OCI-LY1 (cell line): ENCODE results near the gene INSRR.

Experiments
- H2AFZ ChIP-seq: fragments of 200-600 bp; sonication (generic), shearing (Covaris generic); 2 replicates; pipeline ENCODE4 v1.6.0; 2014; ENCODE audit warnings: antibody characterized with exemption, mild to moderate bottlenecking, low read length
- H3F3A ChIP-seq: fragments of 200-600 bp; sonication (generic), shearing (Covaris generic); 2 replicates; pipeline ENCODE4 v1.6.0; 2014; ENCODE audit warnings: mild to moderate bottlenecking, antibody characterized with exemption, low read length, moderate library complexity; ENCODE audit not compliant: insufficient read depth
- H3K27ac ChIP-seq: fragments of 200-600 bp; sonication (generic); 2 replicates; pipeline ENCODE4 v1.5.1; 2014; ENCODE audit warnings: low read length, mixed run types, mild to moderate bottlenecking, low read depth; ENCODE audit not compliant: poor library complexity, severe bottlenecking
- H3K27me3 ChIP-seq: fragments of 200-600 bp; sonication (generic); 2 replicates; pipeline ENCODE4 v1.6.0; 2014; ENCODE audit warnings: antibody characterized with exemption, mild to moderate bottlenecking, low read length, moderate library complexity; ENCODE audit not compliant: insufficient read depth
- H3K36me3 ChIP-seq: fragments of 200-600 bp; sonication (generic); 2 replicates; pipeline ENCODE4 v1.6.1; 2014; ENCODE audit warnings: mild to moderate bottlenecking, antibody characterized with exemption, low read length, moderate library complexity, mixed read lengths; ENCODE audit not compliant: insufficient read depth
- H3K4me1 ChIP-seq: fragments of 200-600 bp; sonication (generic); 2 replicates; pipeline ENCODE4 v1.5.1; 2014; ENCODE audit warnings: mild to moderate bottlenecking, low read length, moderate library complexity; ENCODE audit not compliant: insufficient read depth, severe bottlenecking
- H3K4me2 ChIP-seq: fragments of 200-600 bp; sonication (generic), shearing (Covaris generic); 2 replicates; pipeline ENCODE4 v1.6.1; 2014; ENCODE audit warnings: low read length
- H3K4me3 ChIP-seq: fragments of 200-600 bp; sonication (generic); 2 replicates; pipeline ENCODE4 v1.5.1; 2014; ENCODE audit warnings: low read length, low read depth, mild to moderate bottlenecking, mixed read lengths; ENCODE audit not compliant: poor library complexity, severe bottlenecking
- H3K79me2 ChIP-seq: fragments of 200-600 bp; shearing (Covaris generic); 2 replicates; pipeline ENCODE4 v1.6.1; 2016; ENCODE audit warnings: mixed run types, low read length, mixed read lengths; ENCODE audit not compliant: insufficient read depth
- H3K9ac ChIP-seq: fragments of 200-600 bp; sonication (generic), shearing (Covaris generic); 2 replicates; pipeline ENCODE4 v1.6.1; 2014; ENCODE audit warnings: mild to moderate bottlenecking, low read length, mixed read lengths
- H3K9me2 ChIP-seq: fragments of 200-600 bp; sonication (generic), shearing (Covaris generic); 2 replicates; pipeline ENCODE4 v1.6.1; 2014; ENCODE audit warnings: low read depth, mild to moderate bottlenecking, low read length, mixed read lengths
- H3K9me3 ChIP-seq: fragments of 200-600 bp; shearing (Covaris generic); 2 replicates; pipeline ENCODE4 v1.6.1; 2014; ENCODE audit warnings: low read length, mixed read lengths
- H4K20me1 ChIP-seq: fragments of 200-600 bp; sonication (generic), shearing (Covaris generic); 2 replicates; pipeline ENCODE4 v1.6.0; 2016; ENCODE audit warnings: mild to moderate bottlenecking, low read length; ENCODE audit not compliant: insufficient read depth
- CTCF ChIP-seq: fragments of 200-600 bp; sonication (generic), shearing (Covaris generic); IDR thresholded peaks from 2 replicates; pipeline ENCODE4 v1.5.1; 2017; ENCODE audit warnings: mild to moderate bottlenecking, antibody characterized with exemption, low read length, moderate library complexity, mixed read lengths
- EZH2 ChIP-seq: fragments of 200-600 bp; sonication (generic), shearing (Covaris generic); IDR thresholded peaks from 2 replicates; pipeline ENCODE4 v1.8.0; 2017; ENCODE audit warnings: borderline replicate concordance, mixed run types, mild to moderate bottlenecking, antibody characterized with exemption, low read length, moderate library complexity, mixed read lengths

Gene INSRR

GRCh38 chr1:156898161-156898566 is 39.2 kb upstream of the INSRR start:
- Histone ChIP-seq H3K36me3 (no peaks in the 10 kb centered on the region), H3K4me2 (no peak overlapping the region), H4K20me1 (no peaks in the 10 kb centered on the region), H3K27me3 (peaks cover 4% of the 10 kb centered on the region; the same call in 1 of the 2 replicates), H3K4me1 (no peaks in the 10 kb centered on the region), H3K4me3 (no peak overlapping the region), H2AFZ (no peak overlapping the region), H3K9ac (no peak overlapping the region), H3K9me3 (no peaks in the 10 kb centered on the region), H3F3A (no peaks in the 10 kb centered on the region), H3K9me2 (no peaks in the 10 kb centered on the region), H3K27ac (no peak overlapping the region), H3K79me2 (no peaks in the 10 kb centered on the region)
- TF ChIP-seq EZH2 = no peak
- TF ChIP-seq CTCF = no peak

GRCh38 chr1:156897078-156897825 is 38.3 kb upstream of the INSRR start:
- H2AFZ ChIP-seq = no peak overlapping the region
- TF ChIP-seq CTCF = no peak
- no peak for TF ChIP-seq EZH2
- no peak overlapping the region for H3K9ac ChIP-seq
- no peaks in the 10 kb centered on the region for H3K9me2 ChIP-seq
- H3K27ac ChIP-seq = no peak overlapping the region
- no peaks in the 10 kb centered on the region for H3K79me2 ChIP-seq
- H3K36me3 ChIP-seq = no peaks in the 10 kb centered on the region
- no peaks in the 10 kb centered on the region; the same call in 1 of the 2 replicates for H3K27me3 ChIP-seq
- H3F3A ChIP-seq = no peaks in the 10 kb centered on the region
- no peak overlapping the region for H3K4me2 ChIP-seq
- H3K9me3 ChIP-seq = no peaks in the 10 kb centered on the region
- no peaks in the 10 kb centered on the region for H4K20me1 ChIP-seq
- H3K4me1 ChIP-seq = no peaks in the 10 kb centered on the region
- H3K4me3 ChIP-seq = no peak overlapping the region

- H3K9me2 ChIP-seq = no peaks in the 10 kb centered on the region
- H3K4me1 ChIP-seq = no peaks in the 10 kb centered on the region
- no peaks in the 10 kb centered on the region for H4K20me1 ChIP-seq
- H3K36me3 ChIP-seq = no peaks in the 10 kb centered on the region
- H3K9me3 ChIP-seq = no peaks in the 10 kb centered on the region
- H3K27ac ChIP-seq = no peak overlapping the region
- no peak for TF ChIP-seq CTCF
- no peak for TF ChIP-seq EZH2
- H3K9ac ChIP-seq = no peak overlapping the region
- H2AFZ ChIP-seq = no peak overlapping the region
- no peaks in the 10 kb centered on the region; the same call in 1 of the 2 replicates for H3K27me3 ChIP-seq
- H3K4me2 ChIP-seq = no peak overlapping the region
- no peak overlapping the region for H3K4me3 ChIP-seq
- no peaks in the 10 kb centered on the region for H3F3A ChIP-seq
- H3K79me2 ChIP-seq = no peaks in the 10 kb centered on the region
Measured at GRCh38 chr1:156896490-156897033, 37.6 kb upstream of the INSRR start.
